Erythroblast (primary cell): ENCODE results near the gene ANKRD12.

Experiments used
- GATA1 ChIP-seq: IDR thresholded peaks from 2 replicates; pipeline ENCODE4 v1.6.1; 2011; ENCODE audit warnings: low read depth, mild to moderate bottlenecking, control low read depth, low read length, moderate library complexity
- POLR2A ChIP-seq: IDR thresholded peaks from 2 replicates; pipeline ENCODE4 v1.6.1; 2011; ENCODE audit warnings: mild to moderate bottlenecking, low read length

- TF ChIP-seq POLR2A (no peak), GATA1 (no peak)
These were observed 149.0 kb downstream of the ANKRD12 start for GRCh38 chr18:9285604-9286003.
